LNCaP clone FGC (cell line): ENCODE data around the gene ATP13A1.
"Not testable (repeated sequence)": the region's sequence is repeated elsewhere in the genome, so short reads cannot be mapped to it uniquely, and the experiment has no call there.

Experiments
- DNase-seq: peaks from one replicate; pipeline ENCODE4 v3.0.0-alpha.2; 2011; ENCODE audit warnings: low read depth
- H3K4me3 ChIP-seq: 2 replicates; pipeline ENCODE4 v1.5.1; 2011; ENCODE audit warnings: mild to moderate bottlenecking, low read depth, low read length, control low read depth
- TF ChIP-seq, protein P1 (sequence below): IDR thresholded peaks from 2 replicates; pipeline ENCODE4 v1.5.1; 2012; ENCODE audit warnings: mild to moderate bottlenecking; ENCODE audit not compliant: control insufficient read depth, insufficient read depth; ENCODE audit errors: extremely low read depth

Gene ATP13A1

DNA sequence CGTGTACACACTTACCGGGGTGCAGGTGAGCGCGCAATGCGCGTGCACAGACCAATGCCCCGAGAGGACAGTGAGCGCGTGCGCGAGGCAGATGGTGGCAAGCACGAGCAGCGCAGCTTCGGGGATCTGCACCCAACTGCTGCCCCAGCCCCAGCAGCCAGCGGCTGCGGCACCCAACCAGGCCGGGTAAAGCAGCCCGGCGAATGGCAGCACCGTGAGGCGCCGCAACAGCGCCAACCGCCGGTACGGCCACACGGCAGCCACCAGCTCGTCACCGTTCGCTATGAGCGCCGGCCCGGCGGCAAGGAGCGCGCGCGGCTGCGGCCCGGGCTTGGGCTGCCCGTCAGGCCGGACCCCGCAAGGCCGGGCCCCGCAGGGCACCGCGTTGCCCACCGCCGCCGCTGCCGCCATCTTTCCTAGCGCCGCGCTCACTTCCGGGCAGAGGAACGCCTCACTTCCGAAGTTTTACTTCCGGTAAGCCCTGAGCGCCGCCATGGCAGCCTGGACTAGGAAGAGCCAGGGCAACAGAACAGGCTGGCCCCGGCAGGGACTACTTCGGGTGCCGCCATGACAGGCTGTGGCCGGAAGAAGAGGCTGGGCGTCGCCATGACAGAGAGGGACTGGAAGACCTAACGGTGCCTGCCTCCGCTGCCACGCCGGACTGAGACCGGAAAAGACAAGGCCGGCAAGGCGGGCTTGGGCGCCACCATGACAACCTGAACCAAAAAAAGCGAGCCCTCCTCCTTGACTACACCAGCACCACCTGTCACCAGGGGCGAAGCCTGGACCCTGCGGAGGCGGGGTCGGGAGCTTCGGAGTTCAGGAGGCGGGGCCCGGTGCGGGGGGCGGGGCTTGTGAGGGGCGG is at the start of gene ATP13A1:
Gene ATP13A1, minus strand, starts transcription at position 421 of the 865 bp plus-strand sequence. Its CDS starts 10 bp downstream, at position 411.
- TF ChIP-seq, protein P1, sequence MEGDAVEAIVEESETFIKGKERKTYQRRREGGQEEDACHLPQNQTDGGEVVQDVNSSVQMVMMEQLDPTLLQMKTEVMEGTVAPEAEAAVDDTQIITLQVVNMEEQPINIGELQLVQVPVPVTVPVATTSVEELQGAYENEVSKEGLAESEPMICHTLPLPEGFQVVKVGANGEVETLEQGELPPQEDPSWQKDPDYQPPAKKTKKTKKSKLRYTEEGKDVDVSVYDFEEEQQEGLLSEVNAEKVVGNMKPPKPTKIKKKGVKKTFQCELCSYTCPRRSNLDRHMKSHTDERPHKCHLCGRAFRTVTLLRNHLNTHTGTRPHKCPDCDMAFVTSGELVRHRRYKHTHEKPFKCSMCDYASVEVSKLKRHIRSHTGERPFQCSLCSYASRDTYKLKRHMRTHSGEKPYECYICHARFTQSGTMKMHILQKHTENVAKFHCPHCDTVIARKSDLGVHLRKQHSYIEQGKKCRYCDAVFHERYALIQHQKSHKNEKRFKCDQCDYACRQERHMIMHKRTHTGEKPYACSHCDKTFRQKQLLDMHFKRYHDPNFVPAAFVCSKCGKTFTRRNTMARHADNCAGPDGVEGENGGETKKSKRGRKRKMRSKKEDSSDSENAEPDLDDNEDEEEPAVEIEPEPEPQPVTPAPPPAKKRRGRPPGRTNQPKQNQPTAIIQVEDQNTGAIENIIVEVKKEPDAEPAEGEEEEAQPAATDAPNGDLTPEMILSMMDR, result 0 out of 2 replicates have a peak, but pooled peaks have one; percentile 13
- DNase-seq, result peak; percentile 98

DNA sequence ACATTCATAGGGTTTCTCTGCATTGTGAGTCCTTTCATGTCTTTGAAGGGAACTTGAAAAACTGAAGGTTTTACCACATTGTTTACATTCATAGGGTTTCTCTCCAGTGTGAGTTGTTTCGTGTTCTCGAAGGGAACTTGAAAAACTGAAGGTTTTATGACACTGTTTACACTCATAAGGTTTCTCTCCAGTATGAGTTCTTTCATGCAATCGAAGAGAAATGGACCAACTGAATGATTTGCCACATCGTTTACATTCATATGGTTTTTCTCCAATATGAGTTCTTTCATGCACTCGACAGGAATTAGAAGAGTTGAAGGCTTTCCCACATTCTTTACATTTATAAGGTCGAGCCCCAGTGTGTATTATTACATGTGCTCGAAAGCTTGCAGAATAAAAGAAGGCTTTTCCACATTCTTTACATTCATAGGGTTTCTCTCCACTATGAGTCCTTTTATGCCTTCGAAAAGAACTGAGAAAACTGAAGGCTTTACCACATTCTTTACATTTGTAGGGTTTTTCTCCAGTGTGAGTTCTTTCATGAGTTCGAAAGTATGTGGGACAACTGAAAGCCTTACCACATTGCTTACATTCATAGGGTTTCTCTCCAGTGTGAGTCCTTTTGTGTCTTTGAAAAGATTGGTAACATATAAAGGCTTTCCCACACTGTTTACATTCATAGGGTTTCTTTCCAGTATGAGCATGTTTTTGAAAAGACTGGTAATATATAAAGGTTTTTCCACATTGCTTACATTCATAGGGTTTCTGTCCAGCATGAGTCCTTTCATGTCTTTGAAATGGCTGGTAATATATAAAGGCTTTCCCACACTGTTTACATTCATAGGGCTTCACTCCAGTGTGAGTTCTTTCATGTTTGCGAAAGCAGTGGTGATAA is 48.7 kb upstream of the ATP13A1 start:
- DNase-seq, result no peak
- no peak overlapping the region for H3K4me3 ChIP-seq
- TF ChIP-seq, protein P1, result no peak

More for the DNA sequence above, at the start of gene ATP13A1:
- H3K4me3 ChIP-seq, result peak within 1 kb of the TSS; percentile 98

DNA sequence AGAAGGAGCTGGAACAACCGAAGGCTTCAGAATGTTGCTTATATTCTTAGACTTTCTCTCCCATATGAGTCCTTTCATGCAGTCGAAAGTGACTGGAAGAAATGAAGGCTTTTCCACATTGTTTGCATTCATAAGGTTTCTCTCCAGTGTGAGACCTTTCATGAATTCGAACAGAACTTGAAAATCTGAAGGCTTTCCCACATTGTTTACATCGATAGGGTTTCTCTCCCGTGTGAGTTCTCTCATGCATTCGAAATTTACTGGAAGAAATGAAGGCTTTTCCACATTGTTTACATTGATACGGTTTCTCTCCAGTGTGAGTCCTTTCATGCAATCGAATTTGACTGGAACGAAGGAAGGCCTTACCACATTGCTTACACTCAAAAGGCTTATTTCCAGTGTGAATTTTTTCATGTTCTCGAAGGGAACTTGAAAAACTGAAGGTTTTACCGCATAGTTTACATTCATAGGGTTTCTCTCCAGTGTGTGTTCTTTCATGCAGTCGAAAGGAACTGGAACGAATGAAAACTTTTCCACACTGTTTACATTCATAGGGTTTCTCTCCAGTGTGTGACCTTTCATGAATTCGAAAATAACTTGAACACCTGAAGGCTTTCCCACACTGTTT is 47.9 kb upstream of the ATP13A1 start:
- DNase-seq, result no peak
- H3K4me3 ChIP-seq, result no peak overlapping the region
- TF ChIP-seq, protein P1, result no peak

DNA sequence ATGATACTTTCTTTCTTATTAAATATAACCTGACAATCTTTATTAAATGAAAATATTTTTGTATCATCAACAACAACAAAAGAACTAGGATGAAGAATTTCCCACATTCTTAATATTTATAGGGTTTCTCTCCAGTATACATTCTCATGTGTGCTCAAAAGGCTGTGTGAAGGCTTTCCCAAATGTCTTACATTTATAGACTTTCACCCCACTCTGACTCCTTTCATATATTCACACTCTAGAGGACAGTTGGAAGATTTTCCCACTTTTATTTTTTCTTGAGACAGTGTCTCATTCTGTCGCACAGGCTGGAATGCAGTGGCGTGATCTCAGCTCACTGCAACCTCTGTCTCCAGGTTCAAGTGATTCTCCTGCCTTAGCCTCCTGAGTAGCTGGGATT is 47.0 kb upstream of the ATP13A1 start:
- TF ChIP-seq, protein P1, result no peak
- DNase-seq, result no peak
- H3K4me3 ChIP-seq, result no peak overlapping the region

DNA sequence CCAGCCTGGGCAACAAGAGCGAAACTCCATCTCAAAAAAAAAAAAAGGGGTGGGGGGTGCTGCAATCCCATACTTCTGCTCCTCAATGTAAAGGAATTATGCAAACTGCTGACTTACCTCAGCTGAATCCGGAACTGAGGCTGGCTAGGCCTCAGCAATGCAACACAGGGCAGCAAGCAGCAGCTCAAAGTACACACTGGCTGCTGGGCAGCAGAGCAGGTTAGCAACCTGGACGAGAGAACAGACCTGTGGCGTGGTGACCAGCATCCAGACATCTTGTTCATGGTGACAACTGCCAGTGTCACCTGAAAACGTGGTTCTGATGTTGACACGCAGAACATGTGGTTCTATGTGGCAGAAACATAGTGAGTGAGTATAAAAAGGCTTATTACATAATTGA is 41.4 kb upstream of the ATP13A1 start:
- no peak for DNase-seq

DNA sequence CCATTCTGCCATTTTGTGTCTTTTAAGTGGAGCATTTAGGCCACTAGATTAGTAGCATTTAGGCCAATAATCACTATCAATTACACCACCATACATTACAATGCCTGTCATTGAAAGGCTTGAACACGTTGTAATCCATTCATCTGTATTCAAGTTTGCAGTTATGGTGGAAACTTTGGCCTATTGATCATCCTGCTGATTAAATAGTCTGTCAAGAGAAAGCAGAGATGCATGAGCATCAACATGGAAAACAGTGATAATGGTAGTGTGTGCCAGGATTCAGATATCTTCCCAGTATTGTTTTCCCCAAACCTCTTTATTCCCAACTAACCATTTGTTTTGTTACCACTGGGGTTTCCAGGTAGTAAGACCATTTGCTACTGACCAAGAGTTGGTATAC is 37.0 kb upstream of the ATP13A1 start:
- H3K4me3 ChIP-seq, DNase-seq: not testable (repeated sequence)

More for the DNA sequence above, 41.4 kb upstream of the ATP13A1 start:
- TF ChIP-seq, protein P1, result no peak
- no peak overlapping the region for H3K4me3 ChIP-seq
